H1 (cell line): ENCODE data around the gene KSR2.

Experiments
- CTCF ChIP-seq, 3 experiments: IDR thresholded peaks; 1 replicate in 2 of 3; 2 replicates in 1 of 3; pipeline versions ENCODE4 v1.5.1 to v1.6.1; 2011; ENCODE audit warnings: low read length in 3 of 3, mild to moderate bottlenecking in 3 of 3, inconsistent platforms in 2 of 3, low read depth in 1 of 3, moderate library complexity in 1 of 3; ENCODE audit not compliant: insufficient read depth in 1 of 3; ENCODE audit errors: control extremely low read depth in 1 of 3
- E2F6 ChIP-seq: IDR thresholded peaks from 2 replicates; pipeline ENCODE4 v1.6.1; 2012; ENCODE audit warnings: inconsistent platforms
- EP300 ChIP-seq, 2 experiments: IDR thresholded peaks; 1 replicate in 1 of 2; 2 replicates in 1 of 2; pipeline ENCODE4 v1.6.1; 2011 to 2012; ENCODE audit warnings: low read depth in 2 of 2, low read length in 2 of 2, mild to moderate bottlenecking in 2 of 2, borderline replicate concordance in 1 of 2, inconsistent platforms in 1 of 2, moderate library complexity in 1 of 2
- EZH2 ChIP-seq: fragments of 200-600 bp; sonication (generic); IDR thresholded peaks from 2 replicates; pipeline ENCODE4 v1.7.1; 2012; ENCODE audit warnings: low read depth, mild to moderate bottlenecking, moderate library complexity, low read length, inconsistent platforms; ENCODE audit not compliant: severe bottlenecking
- MAX ChIP-seq: IDR thresholded peaks from 2 replicates; pipeline ENCODE4 v1.6.1; 2012; ENCODE audit warnings: inconsistent platforms
- POLR2A ChIP-seq, 2 experiments: IDR thresholded peaks; 1 replicate in 1 of 2; 2 replicates in 1 of 2; pipeline ENCODE4 v1.6.1; 2011; ENCODE audit warnings: low read depth in 2 of 2, low read length in 2 of 2, mild to moderate bottlenecking in 2 of 2; ENCODE audit errors: control extremely low read depth in 1 of 2
- POLR2AphosphoS5 ChIP-seq: IDR thresholded peaks from 2 replicates; pipeline ENCODE4 v1.6.1; 2011; ENCODE audit warnings: low read depth, low read length
- RBBP5 ChIP-seq: IDR thresholded peaks from 2 replicates; pipeline ENCODE4 v1.7.1; 2012; ENCODE audit warnings: low read depth, mild to moderate bottlenecking, inconsistent platforms, low read length, moderate library complexity, borderline replicate concordance
- TAF1 ChIP-seq: IDR thresholded peaks from 2 replicates; pipeline ENCODE4 v1.6.1; 2011; ENCODE audit warnings: mild to moderate bottlenecking, low read depth, low read length
- ZNF274 ChIP-seq: IDR thresholded peaks from 2 replicates; pipeline ENCODE4 v1.7.0; 2012; ENCODE audit warnings: low read length, borderline replicate concordance; ENCODE audit errors: extremely low read depth

- no peak for TF ChIP-seq POLR2A (IDR thresholded peaks at IDR 0.05; ENCODE audit: control extremely low read depth in 1 of 2, low read depth in 2 of 2, low read length in 2 of 2)
- no peak for TF ChIP-seq EP300 (IDR thresholded peaks at IDR 0.05; ENCODE audit: borderline replicate concordance in 1 of 2, low read depth in 2 of 2, low read length in 2 of 2)
- TF ChIP-seq CTCF (IDR thresholded peaks at IDR 0.05; ENCODE audit: control extremely low read depth in 1 of 3, insufficient read depth in 1 of 3, low read depth in 1 of 3, low read length in 3 of 3) = no peak
- TF ChIP-seq MAX = no peak
- no peak for TF ChIP-seq EZH2
- no peak for TF ChIP-seq RBBP5
- TF ChIP-seq ZNF274 = no peak
- no peak for TF ChIP-seq E2F6
- TF ChIP-seq TAF1 = no peak
- TF ChIP-seq POLR2AphosphoS5 = no peak
Measured at GRCh38 chr12:117527479-117527855, 441.3 kb downstream of the KSR2 start.
